KMS-11 (cell line): ENCODE data around the gene RNASEH1.
"Not testable (repeated sequence)": the region's sequence is repeated elsewhere in the genome, so short reads cannot be mapped to it uniquely, and the experiment has no call there.

Experiments used
- H2AFZ ChIP-seq: fragments of 200-600 bp; sonication (generic); 2 replicates; pipeline ENCODE4 v1.6.1; 2016; ENCODE audit warnings: antibody characterized with exemption, mixed run types, low read depth
- H3K27ac ChIP-seq: fragments of 200-600 bp; sonication (generic); 2 replicates; pipeline ENCODE4 v1.6.1; 2016; ENCODE audit warnings: mild to moderate bottlenecking, mixed run types
- H3K27me3 ChIP-seq: fragments of 200-600 bp; sonication (generic); 2 replicates; pipeline ENCODE4 v1.6.1; 2017; ENCODE audit warnings: mild to moderate bottlenecking, low read depth, mixed run types, moderate library complexity; ENCODE audit not compliant: insufficient read depth
- H3K36me3 ChIP-seq: fragments of 200-600 bp; sonication (generic); 2 replicates; pipeline ENCODE4 v1.6.1; 2017; ENCODE audit warnings: mild to moderate bottlenecking, mixed run types; ENCODE audit not compliant: insufficient read depth
- H3K4me1 ChIP-seq: fragments of 200-600 bp; sonication (generic); 2 replicates; pipeline ENCODE4 v1.6.1; 2016; ENCODE audit warnings: mild to moderate bottlenecking, low read depth, mixed run types; ENCODE audit not compliant: poor library complexity, severe bottlenecking
- H3K4me2 ChIP-seq: fragments of 200-600 bp; sonication (generic); 2 replicates; pipeline ENCODE4 v1.7.0; 2016; ENCODE audit warnings: mild to moderate bottlenecking, mixed run types
- H3K4me3 ChIP-seq: fragments of 200-600 bp; sonication (generic); IDR thresholded peaks from 2 replicates; pipeline ENCODE4 v1.6.1; 2017; ENCODE audit warnings: low read depth, low read length, mixed read lengths; ENCODE audit not compliant: insufficient read depth
- H3K79me2 ChIP-seq: fragments of 200-600 bp; sonication (generic); 2 replicates; pipeline ENCODE4 v1.6.1; 2016; ENCODE audit warnings: low read depth, mixed run types; ENCODE audit not compliant: insufficient read depth
- H3K9ac ChIP-seq: fragments of 200-600 bp; sonication (generic); 2 replicates; pipeline ENCODE4 v1.6.1; 2016; ENCODE audit warnings: mild to moderate bottlenecking, mixed run types
- H4K20me1 ChIP-seq: fragments of 200-600 bp; sonication (generic); 2 replicates; pipeline ENCODE4 v1.6.1; 2016; ENCODE audit warnings: mild to moderate bottlenecking, mixed run types; ENCODE audit not compliant: insufficient read depth
- TF ChIP-seq, protein P1 (sequence below): fragments of 200-600 bp; sonication (generic); conservative IDR thresholded peaks from 2 replicates; pipeline ENCODE4 v1.6.1; 2017; ENCODE audit warnings: low read depth, mild to moderate bottlenecking, antibody characterized with exemption, low read length, moderate library complexity, mixed read lengths

Gene RNASEH1

DNA sequence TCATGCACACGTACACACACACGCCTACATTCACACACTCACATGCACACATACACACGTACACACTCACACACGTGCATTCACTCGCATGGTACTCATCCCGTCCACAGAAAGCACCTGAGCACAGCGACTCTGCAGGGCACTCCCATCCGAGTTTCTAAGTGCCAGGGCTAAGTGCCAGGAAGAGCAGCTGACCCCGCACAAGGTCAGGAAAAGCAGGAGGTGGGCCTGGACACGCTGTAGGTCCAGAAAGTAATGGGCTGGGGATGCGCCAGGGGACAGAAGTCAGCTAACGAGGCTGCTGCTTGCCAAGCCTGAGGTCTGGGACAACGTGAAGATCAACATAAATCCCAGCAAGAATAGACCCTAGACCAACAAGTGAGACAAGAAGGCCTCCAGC is 54.6 kb downstream of the RNASEH1 start:
- Histone ChIP-seq H2AFZ (no peak overlapping the region), H3K4me1 (no peaks in the 10 kb centered on the region), H3K79me2 (no peaks in the 10 kb centered on the region), H3K27me3 (no peaks in the 10 kb centered on the region), H3K4me2 (no peak overlapping the region), H3K4me3 (no peak overlapping the region), H3K36me3 (no peaks in the 10 kb centered on the region; the same call in 1 of the 2 replicates), H4K20me1 (no peaks in the 10 kb centered on the region), H3K27ac (no peak overlapping the region), H3K9ac (no peak overlapping the region)
- TF ChIP-seq, protein P1, sequence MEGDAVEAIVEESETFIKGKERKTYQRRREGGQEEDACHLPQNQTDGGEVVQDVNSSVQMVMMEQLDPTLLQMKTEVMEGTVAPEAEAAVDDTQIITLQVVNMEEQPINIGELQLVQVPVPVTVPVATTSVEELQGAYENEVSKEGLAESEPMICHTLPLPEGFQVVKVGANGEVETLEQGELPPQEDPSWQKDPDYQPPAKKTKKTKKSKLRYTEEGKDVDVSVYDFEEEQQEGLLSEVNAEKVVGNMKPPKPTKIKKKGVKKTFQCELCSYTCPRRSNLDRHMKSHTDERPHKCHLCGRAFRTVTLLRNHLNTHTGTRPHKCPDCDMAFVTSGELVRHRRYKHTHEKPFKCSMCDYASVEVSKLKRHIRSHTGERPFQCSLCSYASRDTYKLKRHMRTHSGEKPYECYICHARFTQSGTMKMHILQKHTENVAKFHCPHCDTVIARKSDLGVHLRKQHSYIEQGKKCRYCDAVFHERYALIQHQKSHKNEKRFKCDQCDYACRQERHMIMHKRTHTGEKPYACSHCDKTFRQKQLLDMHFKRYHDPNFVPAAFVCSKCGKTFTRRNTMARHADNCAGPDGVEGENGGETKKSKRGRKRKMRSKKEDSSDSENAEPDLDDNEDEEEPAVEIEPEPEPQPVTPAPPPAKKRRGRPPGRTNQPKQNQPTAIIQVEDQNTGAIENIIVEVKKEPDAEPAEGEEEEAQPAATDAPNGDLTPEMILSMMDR: no peak

DNA sequence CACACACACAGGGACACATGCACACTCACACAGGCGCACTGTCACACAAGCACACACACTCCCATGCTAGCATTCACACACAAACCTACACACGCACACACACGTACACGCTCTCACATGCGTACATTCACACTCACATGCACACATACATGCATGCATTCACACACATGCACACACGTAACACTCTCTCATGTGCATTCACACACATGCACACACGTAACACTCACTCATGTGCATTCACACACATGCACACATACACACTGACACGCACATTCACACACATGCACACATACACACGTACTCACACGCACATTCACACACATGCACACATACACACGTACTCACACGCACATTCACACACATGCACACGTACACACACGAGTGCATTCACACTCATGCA is 55.1 kb downstream of the RNASEH1 start:
- H3K4me1 ChIP-seq: no peaks in the 10 kb centered on the region
- no peaks in the 10 kb centered on the region for H3K27me3 ChIP-seq
- no peak overlapping the region for H3K4me3 ChIP-seq
- H3K9ac ChIP-seq: no peak overlapping the region
- H2AFZ ChIP-seq: no peak overlapping the region
- H3K36me3 ChIP-seq: no peaks in the 10 kb centered on the region; the same call in 1 of the 2 replicates
- no peaks in the 10 kb centered on the region for H3K79me2 ChIP-seq
- no peak overlapping the region for H3K27ac ChIP-seq
- TF ChIP-seq, protein P1: no peak
- H4K20me1 ChIP-seq: no peaks in the 10 kb centered on the region
- no peak overlapping the region for H3K4me2 ChIP-seq

DNA sequence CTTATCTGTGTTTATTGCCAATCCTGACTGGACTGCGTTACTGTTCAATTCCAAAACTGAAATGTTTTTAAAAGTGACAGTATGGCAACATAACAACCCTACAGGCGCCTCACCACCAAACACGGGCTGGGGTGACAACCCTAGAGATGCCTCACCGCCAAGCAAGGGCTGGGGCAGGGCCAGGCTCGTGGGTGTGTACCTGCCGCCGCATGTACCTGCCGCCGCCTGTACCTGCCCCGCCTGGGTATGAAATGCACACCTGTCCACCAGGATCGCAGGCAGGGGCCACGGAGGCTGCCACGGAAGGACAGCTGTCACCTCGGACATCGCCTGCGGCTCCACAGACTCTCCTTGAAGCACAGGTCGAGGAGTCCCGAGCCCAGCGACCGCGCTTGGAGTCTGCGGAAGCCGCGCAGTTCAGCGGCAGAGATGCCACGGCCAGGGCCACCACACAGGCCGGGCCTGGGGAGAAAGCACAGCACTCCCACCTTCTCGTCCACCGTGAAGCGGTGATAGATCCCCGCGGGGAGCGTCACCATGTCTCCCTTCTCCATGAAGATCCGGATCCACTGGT is 57.7 kb downstream of the RNASEH1 start:
- H2AFZ ChIP-seq: no peak overlapping the region
- no peak overlapping the region for H3K4me3 ChIP-seq
- H3K9ac ChIP-seq: no peak overlapping the region
- H3K27ac ChIP-seq: no peak overlapping the region
- no peaks in the 10 kb centered on the region for H4K20me1 ChIP-seq
- no peaks in the 10 kb centered on the region for H3K27me3 ChIP-seq
- H3K79me2 ChIP-seq: no peaks in the 10 kb centered on the region
- H3K4me2 ChIP-seq: no peak overlapping the region
- no peaks in the 10 kb centered on the region for H3K36me3 ChIP-seq
- TF ChIP-seq, protein P1: no peak
- no peaks in the 10 kb centered on the region for H3K4me1 ChIP-seq

DNA sequence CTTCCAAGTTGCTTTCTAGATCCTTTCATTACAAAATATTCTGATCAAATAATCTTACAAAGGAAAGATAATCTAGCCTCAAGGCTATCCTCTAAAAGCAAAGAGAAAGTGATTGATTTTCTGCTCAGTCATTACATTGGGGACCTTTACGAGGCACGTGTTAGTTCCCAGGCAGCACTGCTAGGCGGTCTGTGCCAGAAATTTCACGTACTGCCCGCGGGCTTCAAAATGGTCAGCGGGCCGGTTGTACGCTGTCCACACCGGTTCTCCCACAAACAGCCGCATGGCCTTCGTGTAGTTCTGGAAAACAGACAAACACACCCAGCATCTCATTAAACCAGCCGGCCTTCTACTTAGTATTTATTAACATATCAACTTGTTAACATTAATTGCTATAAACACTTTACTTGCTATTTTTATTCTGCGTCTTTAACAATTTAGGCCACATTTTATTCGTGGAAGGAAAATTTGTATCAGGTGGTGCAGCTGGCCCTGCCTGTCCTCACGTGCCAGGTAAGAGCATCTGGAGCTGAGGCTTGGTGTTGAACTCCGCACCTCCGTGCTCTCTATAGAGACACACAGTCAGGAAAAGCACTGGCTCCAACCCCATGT is 59.2 kb downstream of the RNASEH1 start:
- H3K27ac ChIP-seq: no peak overlapping the region
- H3K9ac ChIP-seq: no peak overlapping the region
- H2AFZ ChIP-seq: no peak overlapping the region
- H3K36me3 ChIP-seq: no peaks in the 10 kb centered on the region
- no peaks in the 10 kb centered on the region for H3K27me3 ChIP-seq
- TF ChIP-seq, protein P1: no peak
- no peaks in the 10 kb centered on the region for H3K79me2 ChIP-seq
- no peaks in the 10 kb centered on the region for H3K4me1 ChIP-seq
- no peak overlapping the region for H3K4me2 ChIP-seq
- no peaks in the 10 kb centered on the region for H4K20me1 ChIP-seq
- no peak overlapping the region for H3K4me3 ChIP-seq

DNA sequence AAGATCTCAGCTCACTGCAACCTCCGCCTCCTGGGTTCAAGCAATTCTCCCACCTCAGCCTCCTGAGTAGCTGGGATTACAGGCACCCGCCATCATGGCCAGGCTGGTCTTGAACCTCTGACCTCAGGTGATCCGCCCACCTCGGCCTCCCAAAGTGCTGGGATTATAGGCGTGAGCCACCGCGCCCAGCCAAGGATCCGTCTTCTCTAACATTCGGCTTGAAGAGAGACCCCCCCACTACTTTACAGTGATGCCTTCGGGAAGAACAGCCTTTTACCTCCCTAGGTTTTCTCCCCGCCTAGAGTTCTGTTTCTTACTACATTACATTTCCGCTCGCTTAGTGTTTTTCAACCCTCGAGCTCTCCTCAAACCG is 61.4 kb downstream of the RNASEH1 start:
- not testable (repeated sequence) for H3K4me3 ChIP-seq, H3K36me3 ChIP-seq, H4K20me1 ChIP-seq, H3K79me2 ChIP-seq, H3K4me2 ChIP-seq, H3K27me3 ChIP-seq, H3K27ac ChIP-seq, H2AFZ ChIP-seq, H3K4me1 ChIP-seq, H3K9ac ChIP-seq
